GM21786 (cell line): ENCODE data around the gene HNRNPL.
"Not testable (repeated sequence)": the region's sequence is repeated elsewhere in the genome, so short reads cannot be mapped to it uniquely, and the experiment has no call there.

ENCODE experiments used
- ATAC-seq: cut with Tn5 transposase; IDR thresholded peaks from one replicate; pipeline ENCODE4 v1.9.1; 2021; ENCODE audit not compliant: unreplicated experiment

The HNRNPL gene

DNA sequence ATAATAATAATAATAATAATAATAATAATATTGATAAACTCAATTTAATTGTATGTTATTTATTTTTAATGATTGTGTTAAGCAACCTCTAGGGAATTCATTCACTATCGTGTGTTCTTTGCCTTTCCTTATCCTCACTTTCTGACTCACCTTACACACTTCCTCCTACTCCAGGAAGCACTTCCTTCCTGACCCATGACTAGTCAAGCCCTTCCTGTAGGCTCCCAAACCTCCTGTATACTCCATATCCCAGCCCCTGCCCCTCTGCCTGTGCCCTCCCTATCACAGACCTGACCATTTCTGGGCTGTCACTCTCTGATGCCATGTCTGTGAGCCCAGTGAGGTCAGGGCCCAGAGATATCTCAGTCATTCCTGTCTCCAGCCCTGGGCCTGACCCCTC is 44.6 kb downstream of the HNRNPL start:
- ATAC-seq: no peak

DNA sequence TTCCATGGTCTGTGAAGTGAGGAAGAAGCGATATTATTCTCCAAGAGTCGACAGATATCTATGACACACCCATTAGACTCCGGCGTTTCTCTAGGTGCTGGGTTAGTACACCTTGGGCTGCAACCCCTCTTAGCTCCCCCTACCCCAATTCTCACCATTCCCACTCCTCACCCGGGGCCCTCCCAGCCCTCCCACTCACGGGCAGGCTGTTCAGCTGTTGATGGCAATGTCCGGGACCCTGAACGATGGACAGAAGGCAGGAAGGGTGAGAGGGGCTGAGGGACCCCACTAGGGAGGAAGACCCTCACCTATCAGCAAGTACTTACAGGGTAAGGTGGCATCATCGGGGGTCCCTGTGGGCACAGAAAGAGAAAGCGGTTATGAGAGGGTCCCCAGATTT is 46.2 kb downstream of the HNRNPL start:
- ATAC-seq: no peak

DNA sequence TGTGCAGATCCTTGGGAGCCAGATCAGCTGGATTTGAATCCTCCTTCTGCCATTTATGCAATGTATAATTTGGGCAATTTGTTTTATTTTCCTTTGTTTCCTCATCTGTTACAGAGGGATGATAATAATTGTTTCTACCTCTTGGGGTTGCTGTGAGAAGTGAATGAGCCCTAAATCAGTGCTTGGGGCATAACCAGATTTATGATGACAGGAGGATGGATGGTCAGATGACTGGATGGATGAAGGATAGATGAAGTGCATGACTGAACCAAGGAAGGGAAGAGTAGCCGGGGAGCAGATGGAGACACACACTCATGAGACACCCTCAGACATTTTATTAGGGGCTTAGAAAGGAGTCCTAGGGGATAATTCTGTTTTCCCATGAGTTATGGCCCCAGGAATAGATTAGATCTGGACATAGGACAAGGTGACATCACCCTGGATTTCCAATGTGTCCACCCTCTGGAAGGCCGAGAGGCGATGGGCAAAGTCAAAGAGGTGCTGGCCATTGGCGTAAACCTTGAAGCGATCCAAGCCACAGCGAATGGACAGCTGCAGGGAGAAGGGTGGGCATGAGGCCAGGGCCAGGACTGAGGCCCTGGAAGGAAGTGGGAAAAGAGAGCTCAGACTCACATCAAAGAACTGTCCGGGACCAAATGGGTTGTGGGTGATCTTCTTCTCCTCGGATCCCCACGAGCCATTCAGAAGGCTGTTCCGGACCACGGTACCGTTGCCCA is 48.3 kb downstream of the HNRNPL start:
- no peak for ATAC-seq

GRCh38 chr19:38800577-38801347 is 49.0 kb downstream of the HNRNPL start:
- no peak for ATAC-seq

DNA sequence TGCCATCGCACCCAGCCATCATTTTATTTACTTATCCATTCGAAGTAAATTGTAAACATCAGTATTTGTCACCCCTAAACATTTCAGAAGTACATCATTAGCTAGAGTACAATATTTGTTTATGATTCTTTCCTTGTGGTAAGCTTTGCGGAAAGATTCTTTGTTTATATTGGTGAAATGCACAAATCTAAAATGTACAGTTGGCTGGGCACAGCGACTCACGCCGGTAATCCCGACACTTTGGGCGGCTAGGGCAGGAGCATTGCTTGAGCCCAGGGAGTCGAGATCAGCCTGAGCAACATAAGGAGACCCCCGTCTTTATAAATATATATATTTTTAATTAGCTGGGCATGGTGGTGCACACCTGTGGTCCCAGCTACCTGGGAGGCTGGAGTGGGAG is 50.7 kb downstream of the HNRNPL start:
- ATAC-seq: no peak

- ATAC-seq: not testable (repeated sequence)
Observed at GRCh38 chr19:38797781-38798180, 52.0 kb downstream of the HNRNPL start.

DNA sequence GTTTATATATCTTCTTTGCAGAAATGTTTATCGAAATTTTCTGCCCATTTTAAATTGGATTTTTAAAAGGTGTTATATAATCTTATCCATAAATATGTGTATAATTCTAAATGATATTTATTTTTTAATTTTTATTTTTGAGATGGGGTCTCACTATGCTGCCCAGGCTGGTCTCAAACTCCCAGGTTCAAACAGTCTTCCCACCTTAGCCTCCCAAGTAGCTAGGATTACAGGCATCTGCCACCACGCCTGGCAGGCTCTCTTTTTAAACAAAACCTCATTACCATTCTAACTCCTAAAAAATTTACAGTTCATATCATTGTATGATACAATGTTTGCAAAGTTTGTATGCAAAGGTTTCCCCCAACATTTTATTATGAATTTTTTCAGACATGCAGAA is 53.6 kb downstream of the HNRNPL start:
- no peak for ATAC-seq

- no peak for ATAC-seq
Observed at GRCh38 chr19:38795549-38795948, 54.2 kb downstream of the HNRNPL start.

DNA sequence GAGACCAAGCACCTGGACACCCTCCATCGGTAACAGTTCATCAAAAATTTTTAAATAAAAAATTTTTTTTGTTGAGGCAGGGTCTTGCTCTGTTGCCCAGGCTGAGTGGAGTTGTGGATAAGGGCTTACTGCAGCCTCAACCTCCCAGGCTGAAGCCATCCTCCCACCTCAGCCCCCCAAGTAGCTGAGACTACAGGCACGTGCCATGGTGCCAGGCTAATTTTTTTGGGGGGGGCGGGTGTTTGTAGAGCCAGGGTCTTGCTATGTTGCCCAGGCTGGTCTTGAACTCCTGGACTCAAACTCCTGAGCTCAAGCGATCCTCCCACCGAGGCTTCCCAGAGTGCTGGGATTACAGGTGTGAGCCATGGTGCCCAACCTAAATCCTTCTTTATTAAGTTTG is 56.1 kb downstream of the HNRNPL start:
- ATAC-seq: no peak

- ATAC-seq: no peak
Observed at GRCh38 chr19:38793177-38793576, 56.6 kb downstream of the HNRNPL start.

DNA sequence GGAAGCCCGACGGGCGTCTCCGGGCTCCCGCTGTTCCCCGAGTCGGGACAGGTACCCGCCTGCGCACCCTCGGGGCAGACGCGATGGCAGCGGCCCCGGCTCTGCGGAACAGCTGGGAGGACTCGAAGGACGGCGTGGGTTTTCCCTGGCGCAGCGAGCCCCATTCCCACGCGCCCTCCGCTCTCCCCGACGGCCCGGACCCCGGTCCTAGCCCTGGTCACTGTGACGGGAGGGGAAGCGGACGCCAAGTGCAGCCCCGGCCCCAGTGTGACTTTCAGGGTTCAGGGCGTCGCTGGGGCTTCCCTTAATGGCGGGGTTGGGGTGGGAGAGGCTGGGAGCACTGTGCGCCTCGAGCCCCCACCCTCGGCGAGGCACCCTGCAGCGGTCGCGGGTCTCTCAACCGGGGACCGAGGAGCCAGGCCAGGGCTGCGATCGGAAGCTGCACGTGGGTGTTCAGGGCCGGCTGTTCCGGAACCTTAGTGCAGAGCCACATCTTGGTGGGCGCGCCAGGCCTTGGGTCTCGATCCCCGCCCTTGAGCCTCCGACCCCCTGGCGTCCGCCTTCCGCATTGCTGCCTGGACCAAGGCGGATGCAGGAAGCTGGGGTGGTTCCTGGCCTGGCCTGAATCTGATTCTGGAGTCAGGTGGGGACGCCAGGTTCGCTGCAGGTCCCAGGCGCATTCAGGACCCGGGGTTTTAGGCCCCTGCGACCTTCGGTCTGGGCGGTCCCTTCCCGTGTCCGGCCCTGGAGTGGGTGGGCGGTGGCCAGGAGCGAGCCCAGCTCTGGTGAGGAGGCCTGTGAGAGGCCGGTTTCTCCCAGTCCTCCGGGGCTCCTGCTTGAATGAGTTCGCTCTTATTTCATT is 57.3 kb downstream of the HNRNPL start:
- ATAC-seq: no peak

- ATAC-seq: not testable (repeated sequence)
Observed at GRCh38 chr19:38791451-38792064, 58.2 kb downstream of the HNRNPL start.

GRCh38 chr19:38790507-38791403 is 59.0 kb downstream of the HNRNPL start:
- not testable (repeated sequence) for ATAC-seq

- ATAC-seq: no peak
Observed at GRCh38 chr19:38788478-38789243, 61.1 kb downstream of the HNRNPL start, which contains the start of gene LGALS7B. Gene LGALS7B (plus strand): TSS chr19:38789200. CDS start chr19:38789227, 27 bp downstream.

DNA sequence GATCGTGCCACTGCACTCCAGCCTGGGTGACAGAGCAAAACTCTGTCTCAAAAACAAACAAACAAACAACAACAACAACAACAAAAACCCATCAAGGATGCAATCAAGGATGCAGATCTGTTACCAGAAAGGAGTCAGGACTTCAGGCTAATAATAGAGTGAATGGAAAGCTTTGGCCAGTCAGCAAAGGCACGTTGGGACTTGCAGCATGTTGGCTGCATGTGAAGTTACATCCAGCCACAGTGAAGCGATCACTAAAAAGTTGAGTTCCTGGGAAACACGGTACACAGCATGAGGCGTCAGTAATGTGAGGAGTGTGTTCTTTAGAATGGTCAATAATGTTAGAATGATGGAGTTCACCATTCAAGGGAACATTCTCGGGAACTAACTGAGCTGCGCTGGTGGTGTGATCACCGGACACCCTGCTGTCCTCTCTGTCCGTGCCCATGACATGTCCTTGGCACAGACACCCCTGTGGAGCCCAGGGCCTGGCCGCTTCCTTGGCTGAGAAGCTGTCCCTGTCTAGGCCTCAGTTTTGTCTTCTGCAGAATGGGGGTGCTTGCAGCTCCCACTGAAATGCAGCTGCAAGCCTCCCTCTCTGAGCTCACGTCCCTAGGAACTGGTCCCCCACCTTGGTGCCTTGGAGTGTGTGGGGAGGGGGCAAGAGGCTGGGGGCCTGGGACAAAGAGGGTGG is 63.1 kb downstream of the HNRNPL start:
- no peak for ATAC-seq
